Upper lobe of left lung (tissue), 4 donors: ENCODE data around the gene KITLG.

Experiments
- POLR2A ChIP-seq, 4 donors: fragments of 450-650 bp; IDR thresholded peaks; one replicate each; pipeline ENCODE4 v1.5.1; 2016 to 2017; ENCODE audit warnings: antibody characterized with exemption in 4 of 4, mild to moderate bottlenecking in 2 of 4
- TF ChIP-seq, protein P1 (sequence below), 6 experiments: fragments of 450-650 bp in 4 of 6; fragments of 200-600 bp in 2 of 6; sonication (generic) in 2 of 6; IDR thresholded peaks; one replicate each; pipeline ENCODE4 v1.5.1; 2016 to 2019; ENCODE audit warnings: antibody characterized with exemption in 6 of 6

DNA sequence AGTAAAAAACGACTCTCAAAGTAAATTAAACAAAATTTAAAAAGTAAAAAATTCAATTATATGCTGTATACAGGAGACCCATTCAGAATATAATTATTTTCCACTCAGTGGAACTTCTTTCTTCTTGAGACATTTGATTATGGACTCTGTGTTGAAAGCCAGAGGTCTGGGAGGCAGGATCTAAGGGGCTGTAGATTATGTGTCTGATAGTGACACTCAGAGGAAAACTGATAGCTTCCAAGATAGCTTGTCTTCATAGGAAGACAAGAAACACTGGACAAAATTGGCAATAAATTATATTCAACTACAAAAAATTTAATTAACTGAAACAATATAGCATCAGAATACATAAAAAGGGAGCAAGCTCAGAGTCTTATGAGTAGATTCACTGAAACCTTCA is 135.8 kb downstream of the KITLG start:
- TF ChIP-seq, protein P1, sequence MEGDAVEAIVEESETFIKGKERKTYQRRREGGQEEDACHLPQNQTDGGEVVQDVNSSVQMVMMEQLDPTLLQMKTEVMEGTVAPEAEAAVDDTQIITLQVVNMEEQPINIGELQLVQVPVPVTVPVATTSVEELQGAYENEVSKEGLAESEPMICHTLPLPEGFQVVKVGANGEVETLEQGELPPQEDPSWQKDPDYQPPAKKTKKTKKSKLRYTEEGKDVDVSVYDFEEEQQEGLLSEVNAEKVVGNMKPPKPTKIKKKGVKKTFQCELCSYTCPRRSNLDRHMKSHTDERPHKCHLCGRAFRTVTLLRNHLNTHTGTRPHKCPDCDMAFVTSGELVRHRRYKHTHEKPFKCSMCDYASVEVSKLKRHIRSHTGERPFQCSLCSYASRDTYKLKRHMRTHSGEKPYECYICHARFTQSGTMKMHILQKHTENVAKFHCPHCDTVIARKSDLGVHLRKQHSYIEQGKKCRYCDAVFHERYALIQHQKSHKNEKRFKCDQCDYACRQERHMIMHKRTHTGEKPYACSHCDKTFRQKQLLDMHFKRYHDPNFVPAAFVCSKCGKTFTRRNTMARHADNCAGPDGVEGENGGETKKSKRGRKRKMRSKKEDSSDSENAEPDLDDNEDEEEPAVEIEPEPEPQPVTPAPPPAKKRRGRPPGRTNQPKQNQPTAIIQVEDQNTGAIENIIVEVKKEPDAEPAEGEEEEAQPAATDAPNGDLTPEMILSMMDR (IDR thresholded peaks at IDR 0.05) = no peak
- no peak for TF ChIP-seq POLR2A (IDR thresholded peaks at IDR 0.05)
